Suprapubic skin (tissue), 4 donors: Measurements from ENCODE around the gene EEPD1.

Experiments used
- EP300 ChIP-seq: sonication (generic); formaldehyde crosslinking; IDR thresholded peaks from one replicate; pipeline ENCODE4 v1.6.1; 2017; ENCODE audit warnings: antibody characterized with exemption
- POLR2AphosphoS5 ChIP-seq, 3 donors: sonication (generic); formaldehyde crosslinking; IDR thresholded peaks; one replicate each; pipeline ENCODE4 v1.6.1; 2017; ENCODE audit warnings: antibody characterized with exemption in 3 of 3

DNA sequence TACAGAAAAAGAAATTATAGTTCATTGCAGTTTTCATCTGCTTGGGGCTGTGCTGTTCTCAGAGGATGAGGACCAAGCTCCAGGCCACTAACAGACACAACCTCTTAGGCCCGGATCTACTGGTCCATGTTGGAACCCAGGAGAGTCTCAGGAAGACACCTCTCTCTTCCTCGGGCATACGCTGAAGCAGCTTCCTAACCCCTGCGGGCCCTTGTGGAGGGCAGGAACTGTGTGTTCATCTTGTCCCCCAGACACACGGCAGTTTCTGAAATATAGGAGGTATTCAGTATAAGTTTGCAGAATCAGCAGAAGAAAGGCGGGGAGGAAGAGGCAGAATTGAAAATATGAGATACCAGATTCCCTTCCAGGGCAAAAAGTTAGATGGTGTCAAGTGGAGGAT, 78.4 kb downstream of the EEPD1 start:
- TF ChIP-seq POLR2AphosphoS5 (IDR thresholded peaks at IDR 0.05) (no peak), EP300 (no peak)
